ENCODE data around the gene DIP2A.

GRCh38 chr21:46600305-46600704 lies 141.6 kb downstream of the DIP2A start:
- no peak for TF ChIP-seq CTCF (IDR thresholded peaks at IDR 0.05; ENCODE audit: poor library complexity)
- TF ChIP-seq EZH2phosphoT487 (IDR thresholded peaks at IDR 0.05; ENCODE audit: low read depth, severe bottlenecking, unreplicated experiment) = no peak
- TF ChIP-seq EZH2 (IDR thresholded peaks at IDR 0.05; ENCODE audit: borderline replicate concordance) = no peak

Measured in hepatocyte (in vitro differentiated cells).